GM18505 (cell line): ENCODE data around the gene CD109.
"Not testable (repeated sequence)": the region's sequence is repeated elsewhere in the genome, so short reads cannot be mapped to it uniquely, and the experiment has no call there.

Experiments
- ATAC-seq: cut with Tn5 transposase; IDR thresholded peaks from one replicate; pipeline ENCODE4 v1.9.1; 2021; ENCODE audit not compliant: unreplicated experiment
- POLR2A ChIP-seq: IDR thresholded peaks from 4 replicates; pipeline ENCODE4 v1.6.1; 2011; ENCODE audit warnings: borderline replicate concordance; ENCODE audit not compliant: insufficient read depth, insufficient read length; ENCODE audit errors: extremely low read depth

Gene CD109

GRCh38 chr6:73671911-73672685, 23.9 kb upstream of the CD109 start:
- no peak for TF ChIP-seq POLR2A
- ATAC-seq: no peak

- TF ChIP-seq POLR2A: no peak
- ATAC-seq: peak; percentile 83
These were observed 20.4 kb upstream of the CD109 start for GRCh38 chr6:73675466-73676098.

- no peak for TF ChIP-seq POLR2A
- no peak for ATAC-seq
These were observed 17.0 kb upstream of the CD109 start for GRCh38 chr6:73679009-73679408.

GRCh38 chr6:73679846-73680245, 16.2 kb upstream of the CD109 start:
- not testable (repeated sequence) for ATAC-seq

- no peak for TF ChIP-seq POLR2A
- ATAC-seq: no peak
These were observed 15.6 kb upstream of the CD109 start for GRCh38 chr6:73680289-73680918.

GRCh38 chr6:73683574-73683973, 12.4 kb upstream of the CD109 start:
- not testable (repeated sequence) for ATAC-seq

GRCh38 chr6:73688351-73688750, 7.7 kb upstream of the CD109 start:
- no peak for TF ChIP-seq POLR2A
- ATAC-seq: no peak

- TF ChIP-seq POLR2A: no peak
- ATAC-seq: no peak
These were observed 5.9 kb upstream of the CD109 start for GRCh38 chr6:73690056-73690455.

GRCh38 chr6:73691512-73691911, 4.5 kb upstream of the CD109 start:
- ATAC-seq: no peak
- no peak for TF ChIP-seq POLR2A

GRCh38 chr6:73694711-73695411, 1.1 kb upstream of the CD109 start:
- no peak for TF ChIP-seq POLR2A
- ATAC-seq: no peak

- ATAC-seq: no peak
- TF ChIP-seq POLR2A: no peak
These were observed 1.1 kb downstream of the CD109 start for GRCh38 chr6:73696966-73697655.

GRCh38 chr6:73699676-73700459, 3.9 kb downstream of the CD109 start:
- ATAC-seq: no peak
- TF ChIP-seq POLR2A: no peak
